Measurements from ENCODE around the gene NINJ2.

Gene NINJ2

GRCh38 chr12:541676-542324, 121.4 kb downstream of the NINJ2 start:
- peaks cover 19% of the 10 kb centered on the region for H3K4me1 ChIP-seq (ENCODE audit: insufficient read depth, low read length)
- no peaks in the 10 kb centered on the region for H3K79me2 ChIP-seq (ENCODE audit: insufficient read depth, low read length)
- no peaks in the 10 kb centered on the region for H3K36me3 ChIP-seq (ENCODE audit: insufficient read depth, low read length)
- H3K9me3 ChIP-seq (ENCODE audit: insufficient read depth, low read length, severe bottlenecking) = no peaks in the 10 kb centered on the region
- no peak overlapping the region for H3K27ac ChIP-seq (ENCODE audit: low read length)
- H3K27me3 ChIP-seq (ENCODE audit: insufficient read depth, low read length, poor library complexity) = no peaks in the 10 kb centered on the region
- no peak overlapping the region for H3K4me3 ChIP-seq (ENCODE audit: low read depth in 1 of 2, low read length in 2 of 2)
- peaks cover 1% of the 10 kb centered on the region; the same call in 1 of the 2 replicates for H4K20me1 ChIP-seq (ENCODE audit: insufficient read depth, low read length)
- no peak for TF ChIP-seq EZH2 (IDR thresholded peaks at IDR 0.05; ENCODE audit: borderline replicate concordance, low read depth, low read length, severe bottlenecking)
- TF ChIP-seq, protein P1, sequence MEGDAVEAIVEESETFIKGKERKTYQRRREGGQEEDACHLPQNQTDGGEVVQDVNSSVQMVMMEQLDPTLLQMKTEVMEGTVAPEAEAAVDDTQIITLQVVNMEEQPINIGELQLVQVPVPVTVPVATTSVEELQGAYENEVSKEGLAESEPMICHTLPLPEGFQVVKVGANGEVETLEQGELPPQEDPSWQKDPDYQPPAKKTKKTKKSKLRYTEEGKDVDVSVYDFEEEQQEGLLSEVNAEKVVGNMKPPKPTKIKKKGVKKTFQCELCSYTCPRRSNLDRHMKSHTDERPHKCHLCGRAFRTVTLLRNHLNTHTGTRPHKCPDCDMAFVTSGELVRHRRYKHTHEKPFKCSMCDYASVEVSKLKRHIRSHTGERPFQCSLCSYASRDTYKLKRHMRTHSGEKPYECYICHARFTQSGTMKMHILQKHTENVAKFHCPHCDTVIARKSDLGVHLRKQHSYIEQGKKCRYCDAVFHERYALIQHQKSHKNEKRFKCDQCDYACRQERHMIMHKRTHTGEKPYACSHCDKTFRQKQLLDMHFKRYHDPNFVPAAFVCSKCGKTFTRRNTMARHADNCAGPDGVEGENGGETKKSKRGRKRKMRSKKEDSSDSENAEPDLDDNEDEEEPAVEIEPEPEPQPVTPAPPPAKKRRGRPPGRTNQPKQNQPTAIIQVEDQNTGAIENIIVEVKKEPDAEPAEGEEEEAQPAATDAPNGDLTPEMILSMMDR (IDR thresholded peaks at IDR 0.05; ENCODE audit: borderline replicate concordance, extremely low read depth, low read length, poor library complexity, severe bottlenecking) = no peak
- DNase-seq = no peak
- no peak for ATAC-seq (ENCODE audit: insufficient read depth, low read depth)
- H2AFZ ChIP-seq (ENCODE audit: low read depth, low read length) = no peak overlapping the region
- H3K9ac ChIP-seq (ENCODE audit: low read depth, low read length) = no peak overlapping the region
- no peak overlapping the region for H3K4me2 ChIP-seq (ENCODE audit: insufficient read depth, low read length)

DNA sequence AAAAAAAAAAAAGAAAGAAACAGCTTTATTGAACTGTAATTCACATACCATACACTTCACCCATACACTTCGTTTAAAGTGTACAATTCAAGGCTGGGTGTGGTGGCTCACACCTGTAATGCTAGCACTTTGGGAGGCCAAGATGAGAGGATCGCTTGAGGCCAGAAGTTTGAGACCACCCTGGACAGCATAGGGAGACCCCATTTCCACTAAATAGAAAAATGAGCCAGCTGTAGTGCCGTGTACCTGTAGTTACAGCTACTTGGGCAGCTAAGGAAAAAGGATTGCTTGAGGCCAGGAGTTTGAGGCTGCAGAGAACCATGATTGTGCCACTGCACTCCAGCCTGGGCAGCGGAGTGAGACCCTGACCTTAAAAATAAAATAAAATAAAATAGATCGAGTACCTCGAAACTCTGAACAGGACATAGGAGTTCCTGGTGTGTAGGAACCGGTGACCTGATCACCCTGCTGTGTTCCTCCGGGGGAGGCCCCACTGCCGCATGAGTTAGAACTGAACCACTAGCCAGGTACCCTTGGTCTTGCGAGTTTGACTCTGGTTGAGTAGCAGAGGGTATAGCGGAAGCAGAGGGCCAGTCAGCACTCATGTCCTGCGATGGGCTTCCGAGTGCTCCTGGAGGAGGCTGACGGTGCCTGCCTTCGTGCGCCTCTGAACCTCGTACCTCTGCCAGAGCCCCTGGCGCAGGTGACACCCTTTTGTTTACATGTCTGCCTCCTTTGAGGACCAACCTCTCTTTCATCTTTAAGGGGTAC, 123.5 kb downstream of the NINJ2 start:
- no peak overlapping the region for H3K27ac ChIP-seq (ENCODE audit: low read length)
- TF ChIP-seq, protein P1 (IDR thresholded peaks at IDR 0.05; ENCODE audit: borderline replicate concordance, extremely low read depth, low read length, poor library complexity, severe bottlenecking) = no peak
- TF ChIP-seq EZH2 (IDR thresholded peaks at IDR 0.05; ENCODE audit: borderline replicate concordance, low read depth, low read length, severe bottlenecking) = no peak

GRCh38 chr12:538731-539539, 124.3 kb downstream of the NINJ2 start:
- TF ChIP-seq, protein P1 (IDR thresholded peaks at IDR 0.05; ENCODE audit: borderline replicate concordance, extremely low read depth, low read length, poor library complexity, severe bottlenecking) = no peak
- no peak for TF ChIP-seq EZH2 (IDR thresholded peaks at IDR 0.05; ENCODE audit: borderline replicate concordance, low read depth, low read length, severe bottlenecking)
- no peak overlapping the region for H3K27ac ChIP-seq (ENCODE audit: low read length)
- H2AFZ ChIP-seq (ENCODE audit: low read depth, low read length) = no peak overlapping the region
- peaks cover 15% of the 10 kb centered on the region for H3K4me1 ChIP-seq (ENCODE audit: insufficient read depth, low read length)
- no peaks in the 10 kb centered on the region for H3K9me3 ChIP-seq (ENCODE audit: insufficient read depth, low read length, severe bottlenecking)
- DNase-seq = peak; percentile 61
- H3K27me3 ChIP-seq (ENCODE audit: insufficient read depth, low read length, poor library complexity) = no peaks in the 10 kb centered on the region
- no peak overlapping the region for H3K4me2 ChIP-seq (ENCODE audit: insufficient read depth, low read length)
- peak; percentile 94 for ATAC-seq (ENCODE audit: insufficient read depth, low read depth)
- no peaks in the 10 kb centered on the region for H3K36me3 ChIP-seq (ENCODE audit: insufficient read depth, low read length)
- no peaks in the 10 kb centered on the region; the same call in 1 of the 2 replicates for H4K20me1 ChIP-seq (ENCODE audit: insufficient read depth, low read length)
- H3K9ac ChIP-seq (ENCODE audit: low read depth, low read length) = no peak overlapping the region
- H3K4me3 ChIP-seq (ENCODE audit: low read depth in 1 of 2, low read length in 2 of 2) = no peak overlapping the region
- H3K79me2 ChIP-seq (ENCODE audit: insufficient read depth, low read length) = no peaks in the 10 kb centered on the region

More for the DNA sequence above, 123.5 kb downstream of the NINJ2 start:
- ATAC-seq (ENCODE audit: insufficient read depth, low read depth) = no peak
- DNase-seq = no peak
- H3K36me3 ChIP-seq (ENCODE audit: insufficient read depth, low read length) = no peaks in the 10 kb centered on the region
- no peaks in the 10 kb centered on the region for H3K79me2 ChIP-seq (ENCODE audit: insufficient read depth, low read length)
- H3K4me2 ChIP-seq (ENCODE audit: insufficient read depth, low read length) = no peak overlapping the region
- no peaks in the 10 kb centered on the region for H3K27me3 ChIP-seq (ENCODE audit: insufficient read depth, low read length, poor library complexity)
- peaks cover 15% of the 10 kb centered on the region for H3K4me1 ChIP-seq (ENCODE audit: insufficient read depth, low read length)
- no peak overlapping the region for H2AFZ ChIP-seq (ENCODE audit: low read depth, low read length)
- H3K4me3 ChIP-seq (ENCODE audit: low read depth in 1 of 2, low read length in 2 of 2) = no peak overlapping the region
- H3K9ac ChIP-seq (ENCODE audit: low read depth, low read length) = no peak overlapping the region
- H4K20me1 ChIP-seq (ENCODE audit: insufficient read depth, low read length) = no peaks in the 10 kb centered on the region; the same call in 1 of the 2 replicates
- no peaks in the 10 kb centered on the region for H3K9me3 ChIP-seq (ENCODE audit: insufficient read depth, low read length, severe bottlenecking)

All from DND-41 (cell line).